Measurements from ENCODE around the gene ARAP1.
A peak's percentile ranks its signal among the peaks of the same experiment; 100 is the strongest.

Gene ARAP1

DNA sequence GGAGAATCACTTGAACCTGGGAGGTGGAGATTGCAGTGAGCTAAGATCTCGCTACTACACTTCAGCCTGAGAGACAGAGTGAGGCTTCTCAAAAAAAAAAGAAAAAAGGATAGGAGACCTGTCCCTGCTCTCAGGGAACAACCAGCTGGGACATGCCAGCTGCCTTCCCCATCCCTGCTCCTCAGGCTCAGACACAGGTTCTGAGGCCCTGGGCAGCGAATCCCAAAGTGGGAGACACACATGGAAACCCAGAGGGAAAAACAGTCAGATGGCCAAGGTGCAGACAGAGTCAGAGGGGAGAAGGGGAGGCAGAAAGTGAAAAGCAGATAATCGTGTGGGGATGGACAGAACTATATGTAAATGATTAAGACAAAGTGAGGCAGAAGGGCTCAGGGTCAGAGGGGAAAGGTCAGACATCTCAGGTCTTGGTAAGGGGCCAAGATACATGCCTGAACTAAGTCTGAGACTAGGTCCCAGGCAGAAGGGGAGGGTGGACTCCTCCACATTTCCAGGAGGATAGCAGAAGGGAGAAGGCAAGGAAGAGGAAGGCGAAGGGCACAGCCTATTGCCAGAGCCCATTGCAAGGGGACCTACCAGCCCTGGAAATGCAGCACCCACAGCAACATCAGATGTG lies 27.4 kb upstream of the ARAP1 start:
- no peak for DNase-seq (ENCODE audit: low read depth)

DNA sequence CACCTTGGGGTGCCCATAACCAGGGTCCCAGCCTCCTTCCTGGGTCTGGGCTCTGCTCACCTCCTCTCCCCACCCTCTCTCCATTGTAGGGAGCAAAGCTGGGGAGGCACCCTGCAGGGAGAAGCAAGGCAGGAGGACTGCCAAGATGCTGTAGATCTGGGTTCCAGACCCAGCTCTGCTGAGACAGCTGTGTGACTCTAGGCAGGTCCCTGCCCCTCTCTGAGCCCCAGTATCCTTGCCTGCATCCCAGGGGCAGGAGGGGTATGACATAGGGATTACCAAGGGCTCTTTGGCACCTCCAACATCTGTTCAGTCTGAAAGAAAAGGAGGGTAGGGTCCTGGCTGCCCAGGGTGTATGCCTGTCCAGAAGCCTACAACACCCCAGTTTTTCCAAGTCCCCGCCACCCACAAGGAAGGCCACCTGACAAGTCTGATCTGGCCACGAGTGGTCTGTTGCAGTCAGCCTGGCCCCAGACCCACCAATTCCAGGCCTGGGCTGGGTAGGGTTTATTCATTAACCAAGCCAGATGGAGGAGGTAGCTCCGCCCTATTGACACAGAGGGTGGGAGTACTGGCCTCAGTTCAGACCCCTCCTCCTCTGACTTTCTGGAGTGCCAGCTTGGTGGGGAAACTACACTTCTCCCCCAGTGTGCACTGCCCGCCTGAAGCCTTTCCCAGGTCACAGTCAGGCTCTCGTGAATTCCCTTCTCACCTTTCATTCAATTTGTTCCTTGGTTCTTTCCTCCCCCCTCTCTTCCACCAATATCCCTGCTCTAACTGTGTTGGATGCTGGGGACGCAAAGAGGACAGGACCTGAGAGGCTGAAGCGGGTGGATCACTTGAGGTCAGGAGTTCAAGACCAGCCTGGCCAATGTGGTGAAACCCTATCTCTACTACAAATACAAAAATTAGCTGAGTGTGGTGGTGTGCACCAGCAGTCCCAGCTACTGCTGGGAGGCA lies 26.6 kb upstream of the ARAP1 start:
- no peak for DNase-seq (ENCODE audit: low read depth)

DNA sequence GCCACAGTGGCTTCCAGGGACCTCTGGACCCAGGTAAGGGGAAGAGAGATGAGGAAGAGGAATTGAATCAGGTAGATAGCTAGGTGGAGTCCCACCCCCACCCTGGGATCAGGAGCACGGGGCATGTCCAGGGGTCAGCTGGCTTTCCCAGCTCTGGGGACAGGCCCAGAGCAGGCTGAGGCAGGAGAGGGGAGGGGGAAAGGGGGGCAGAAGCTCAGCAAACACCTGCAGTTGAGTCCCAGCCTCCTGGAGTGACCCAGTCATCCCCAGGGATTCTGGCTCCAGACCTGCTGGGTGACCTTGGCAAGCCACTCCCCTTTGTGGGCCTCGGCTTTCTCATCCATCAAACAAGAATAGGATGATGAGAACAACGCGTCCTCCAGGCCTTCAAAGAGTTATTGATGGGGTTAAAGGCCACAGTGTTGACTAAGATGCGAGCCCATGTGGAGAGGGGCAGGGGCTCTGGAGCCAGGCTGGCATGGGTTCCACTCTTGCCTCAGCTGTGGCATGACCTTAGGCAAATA lies 25.6 kb upstream of the ARAP1 start:
- no peak for DNase-seq (ENCODE audit: low read depth)

DNA sequence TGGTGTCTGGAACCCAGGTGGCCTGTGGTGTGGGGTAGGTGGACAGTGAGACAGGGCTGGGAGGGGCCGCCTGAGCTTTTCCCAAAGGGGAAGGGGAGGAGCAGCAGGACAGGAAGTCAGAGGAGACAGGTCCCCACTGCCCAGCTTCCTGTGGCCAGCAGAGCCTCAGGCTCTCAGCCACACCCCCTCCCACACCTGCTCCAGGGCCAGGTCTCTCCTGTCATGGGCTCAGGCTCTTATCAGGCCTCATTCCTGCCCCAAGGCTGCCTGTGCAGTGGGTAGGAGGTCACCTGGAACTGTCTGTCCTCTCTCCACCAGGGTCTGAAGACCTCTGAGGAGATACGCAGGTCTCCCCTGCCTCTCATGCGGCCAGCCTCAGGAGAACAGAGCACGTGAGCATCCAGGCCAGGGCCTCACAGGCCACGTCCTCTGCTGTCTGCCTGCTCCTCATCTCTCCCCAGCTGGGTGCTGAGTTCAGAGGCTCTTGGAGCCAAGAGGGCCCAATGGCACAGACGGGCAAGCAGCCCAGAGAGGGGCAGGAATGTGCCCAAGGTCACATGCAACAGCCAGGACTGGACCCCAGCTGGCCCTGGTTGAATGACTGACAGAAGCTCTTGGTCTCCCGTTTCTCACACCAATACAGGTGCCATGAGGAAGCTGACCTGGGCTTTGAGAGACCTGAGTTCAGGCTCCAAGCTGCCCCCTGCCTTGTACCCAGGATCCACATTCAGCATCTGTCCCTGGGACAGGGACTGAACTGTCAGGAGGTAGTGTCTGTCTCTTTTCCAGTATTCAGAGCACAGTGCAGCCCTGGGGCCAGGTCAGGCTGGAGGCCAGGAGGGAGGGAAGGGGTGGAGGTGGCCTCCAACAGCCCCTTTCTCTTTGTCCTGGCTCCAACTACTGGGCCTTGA lies 24.9 kb upstream of the ARAP1 start:
- DNase-seq (ENCODE audit: low read depth) = peak; percentile 48

DNA sequence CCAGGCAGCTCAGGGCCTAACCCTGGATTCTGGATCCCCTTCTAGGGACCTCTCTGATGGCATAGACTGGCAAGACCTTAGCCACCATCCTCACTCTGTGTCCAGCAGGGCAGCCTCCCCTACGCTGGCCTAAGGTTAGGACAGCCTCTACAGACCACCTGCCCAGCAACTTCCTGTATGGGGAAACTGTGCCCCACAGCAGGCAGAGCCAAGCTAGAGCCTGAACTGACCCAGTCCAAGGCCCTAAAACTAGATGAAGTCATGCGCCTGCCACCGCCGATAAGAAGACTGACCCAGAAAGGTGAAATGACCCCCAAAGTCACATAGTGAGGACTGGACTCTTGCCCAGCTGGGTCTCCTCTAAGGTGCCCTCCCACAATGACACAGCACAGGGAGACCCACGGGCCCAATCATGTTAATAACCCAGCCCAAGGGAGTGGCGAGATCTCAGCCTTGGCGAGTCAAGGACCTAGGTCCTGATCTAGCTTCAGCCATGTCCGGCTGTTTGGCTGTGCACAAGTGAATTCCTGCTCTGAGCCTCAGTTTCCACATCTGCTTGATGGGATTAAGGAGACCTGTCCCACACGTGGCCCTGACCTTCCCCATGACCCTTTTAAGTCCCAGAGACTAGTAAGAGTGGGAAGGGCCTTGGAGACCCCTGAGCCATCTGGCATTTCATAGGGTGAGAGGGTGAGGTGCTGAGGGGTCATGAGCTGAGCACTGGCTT lies 24.1 kb upstream of the ARAP1 start:
- DNase-seq (ENCODE audit: low read depth) = no peak

DNA sequence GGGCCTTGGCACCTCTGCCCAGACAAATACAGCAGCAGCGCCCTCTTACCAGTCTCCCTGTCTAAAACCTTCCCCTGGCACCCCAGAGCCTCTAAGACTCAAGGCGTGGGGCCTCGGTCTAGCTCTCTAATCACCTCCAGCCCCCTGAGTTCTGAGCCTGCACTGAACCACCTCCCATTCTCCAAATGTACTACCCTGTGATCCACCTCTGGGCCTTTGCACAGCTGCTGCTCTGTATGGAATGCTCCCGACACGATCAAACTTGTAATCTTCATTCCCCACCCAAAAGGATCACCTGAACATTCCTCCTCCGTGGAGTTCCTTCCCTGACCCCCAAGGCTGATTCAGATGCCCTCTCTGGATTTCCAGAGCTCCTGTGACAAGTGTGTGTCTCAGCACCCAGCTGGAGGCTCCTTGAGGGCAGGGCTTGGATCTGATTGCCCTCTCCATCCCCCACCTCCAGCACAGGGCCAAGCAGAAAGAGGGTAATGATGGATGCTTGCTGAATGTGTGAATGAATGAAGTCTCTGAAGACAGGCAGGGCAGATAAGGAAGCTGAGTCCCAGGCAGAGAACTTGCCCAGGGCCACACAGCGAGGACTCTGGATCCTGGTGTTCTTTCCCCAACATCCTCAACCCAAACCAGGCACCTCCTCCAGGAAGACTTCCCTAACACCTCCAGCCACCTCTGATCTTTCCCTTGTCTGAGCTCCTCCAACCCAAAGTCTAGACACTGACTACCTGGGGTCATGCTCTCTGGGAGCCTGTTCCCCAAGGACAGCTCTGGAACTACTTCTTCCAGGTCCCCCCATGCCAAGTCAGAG lies 23.3 kb upstream of the ARAP1 start:
- no peak for DNase-seq (ENCODE audit: low read depth)

DNA sequence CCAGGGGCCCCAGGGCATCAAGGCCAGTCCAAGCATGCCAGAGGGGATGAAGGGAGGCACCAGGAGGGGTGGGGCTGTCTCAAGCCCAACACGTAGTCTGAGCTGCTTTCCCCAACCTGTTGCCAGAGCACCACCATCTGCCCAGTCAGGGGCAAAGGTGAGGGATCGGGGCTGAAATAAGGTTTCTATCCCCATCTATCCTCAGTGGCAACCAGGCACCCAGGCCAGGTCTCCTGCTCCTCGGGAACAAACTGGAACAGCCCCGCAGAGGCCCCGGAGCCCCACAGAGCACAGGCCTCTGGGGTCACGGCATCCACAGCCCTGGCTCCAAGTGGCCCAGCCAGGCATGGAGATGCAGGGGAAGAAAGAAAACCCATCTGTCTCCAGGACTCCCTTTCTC lies 22.3 kb upstream of the ARAP1 start:
- DNase-seq (ENCODE audit: low read depth) = no peak

DNA sequence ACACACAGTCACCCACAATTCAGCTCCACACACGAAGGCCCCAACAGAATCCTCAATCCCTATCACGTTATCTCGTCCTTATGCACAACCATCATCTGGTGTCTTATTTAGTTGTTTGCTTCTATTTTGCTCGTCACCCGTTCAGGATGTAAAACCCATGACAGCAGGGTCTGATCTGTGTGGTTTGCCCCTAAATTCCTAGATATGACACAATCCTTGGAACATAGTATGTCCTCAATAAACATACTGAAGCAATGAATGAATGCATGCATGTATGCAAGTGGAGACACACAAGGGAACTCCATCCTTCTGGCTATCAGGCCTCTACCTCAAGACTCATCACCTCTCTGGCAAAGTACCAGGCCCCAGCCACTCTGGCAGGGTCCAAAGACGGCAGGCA lies 21.5 kb upstream of the ARAP1 start:
- DNase-seq (ENCODE audit: low read depth) = no peak

DNA sequence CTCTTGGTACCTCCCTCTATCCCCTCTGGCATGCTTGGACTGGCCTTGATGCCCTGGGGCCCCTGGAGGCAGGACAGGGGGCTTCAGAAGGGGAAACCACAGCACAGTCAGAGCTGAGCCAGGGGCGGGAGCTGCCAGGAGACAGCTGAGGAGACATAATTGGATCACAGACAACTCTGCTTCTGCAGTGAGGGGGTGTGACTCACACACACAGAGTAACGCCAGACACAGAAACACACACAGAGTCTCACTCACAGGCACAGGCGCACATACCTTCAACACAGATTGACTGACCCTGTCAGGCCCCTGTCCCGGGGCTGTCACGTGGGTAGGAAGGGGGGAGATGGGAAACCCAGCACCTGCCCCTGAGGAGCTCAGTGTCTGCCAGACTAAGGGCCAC lies 21.1 kb upstream of the ARAP1 start:
- no peak for DNase-seq (ENCODE audit: low read depth)

DNA sequence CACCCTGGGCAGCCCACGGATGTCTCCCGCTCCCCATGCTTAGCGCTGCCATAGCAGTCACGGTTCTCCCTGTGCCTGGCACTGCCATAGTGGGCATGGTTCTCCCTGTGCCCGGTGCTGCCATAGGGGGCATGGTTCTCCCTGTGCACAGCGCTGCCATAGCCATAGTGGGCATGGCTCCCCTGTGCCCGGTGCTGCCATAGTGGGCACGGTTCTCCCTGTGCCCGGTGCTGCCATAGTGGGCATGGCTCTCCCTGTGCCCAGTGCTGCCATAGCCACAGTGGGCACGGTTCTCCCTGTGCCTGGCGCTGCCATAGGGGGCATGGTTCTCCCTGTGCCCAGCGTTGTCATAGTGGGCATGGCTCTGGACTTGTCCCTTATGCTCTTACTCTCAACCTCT lies 19.9 kb upstream of the ARAP1 start:
- no peak for DNase-seq (ENCODE audit: low read depth)

DNA sequence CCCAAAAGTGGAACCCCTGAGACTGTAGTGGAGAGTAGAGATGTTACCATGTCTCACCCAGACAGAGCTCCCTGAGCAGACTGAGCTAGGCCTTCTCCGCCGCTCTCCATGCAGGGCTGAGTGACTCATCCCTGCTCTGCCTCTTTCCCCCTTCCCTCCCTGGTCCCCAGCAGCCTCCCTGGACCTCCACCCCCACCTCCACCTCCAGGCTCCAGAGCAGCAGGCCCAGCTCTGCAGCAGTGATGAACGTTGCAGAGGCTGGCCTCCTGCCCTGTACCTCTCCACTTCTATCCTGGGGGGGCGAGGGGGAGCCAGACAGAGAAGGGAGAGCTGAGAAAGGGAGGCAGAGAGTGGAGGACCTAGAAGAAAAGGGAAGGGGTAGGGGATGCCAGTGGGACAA lies 19.3 kb upstream of the ARAP1 start:
- no peak for DNase-seq (ENCODE audit: low read depth)

DNA sequence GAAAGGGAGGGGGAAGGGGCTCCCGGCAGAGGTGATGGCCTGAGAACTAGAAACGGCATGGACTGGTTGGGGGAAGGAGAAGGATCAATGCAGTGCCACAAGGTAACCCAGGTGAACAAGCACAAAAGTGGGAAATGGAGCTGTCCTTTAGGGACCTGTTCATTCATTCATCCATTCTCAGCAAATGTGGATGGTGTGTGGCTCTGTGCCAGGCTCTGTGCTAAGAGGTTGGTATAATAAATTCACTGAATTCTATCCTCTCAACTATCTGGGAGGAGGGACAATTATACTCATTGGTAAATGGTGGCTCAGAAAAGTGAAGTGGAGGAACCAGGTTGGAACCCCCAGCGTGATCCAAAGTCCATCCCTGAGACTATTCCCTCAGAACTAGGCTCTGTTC lies 18.6 kb upstream of the ARAP1 start:
- DNase-seq (ENCODE audit: low read depth) = no peak

DNA sequence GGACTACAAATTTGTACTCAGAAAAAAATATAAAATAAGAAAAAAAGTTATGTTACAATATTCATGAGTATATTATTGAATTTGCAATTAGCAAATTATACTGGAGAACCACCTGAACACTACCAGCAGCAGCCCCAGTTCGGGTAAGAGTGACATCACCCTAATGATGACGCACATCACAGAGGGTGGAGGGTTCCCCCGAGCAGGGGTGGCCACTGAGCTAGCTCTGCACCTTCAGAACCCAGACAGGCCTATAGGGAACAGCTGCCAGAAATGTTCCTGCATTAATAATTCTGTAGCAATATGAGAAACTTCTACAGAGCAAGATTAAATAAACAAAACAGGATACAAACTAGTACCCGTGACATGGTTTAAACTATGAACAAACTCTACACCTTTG lies 17.5 kb upstream of the ARAP1 start:
- no peak for DNase-seq (ENCODE audit: low read depth)

DNA sequence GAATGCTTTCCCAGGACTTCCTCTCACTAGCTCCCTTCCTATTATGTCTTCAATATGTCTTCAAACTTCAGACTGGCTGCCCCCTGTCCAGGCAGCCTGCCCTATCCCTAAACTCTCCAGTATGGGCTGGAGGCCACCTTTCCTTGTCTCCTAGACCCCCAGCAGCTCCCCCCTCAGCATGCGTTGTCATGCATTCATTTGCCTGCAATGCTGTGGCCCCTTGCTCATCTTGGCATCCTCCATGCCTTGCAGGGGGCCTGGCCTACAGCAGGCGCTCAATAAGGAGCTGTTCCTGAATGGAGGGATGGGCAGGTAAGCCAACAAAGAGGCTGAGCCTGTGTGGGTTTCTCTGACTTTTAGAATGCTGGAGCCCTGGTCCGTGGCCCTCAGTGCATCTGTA lies 16.4 kb upstream of the ARAP1 start:
- no peak for DNase-seq (ENCODE audit: low read depth)

DNA sequence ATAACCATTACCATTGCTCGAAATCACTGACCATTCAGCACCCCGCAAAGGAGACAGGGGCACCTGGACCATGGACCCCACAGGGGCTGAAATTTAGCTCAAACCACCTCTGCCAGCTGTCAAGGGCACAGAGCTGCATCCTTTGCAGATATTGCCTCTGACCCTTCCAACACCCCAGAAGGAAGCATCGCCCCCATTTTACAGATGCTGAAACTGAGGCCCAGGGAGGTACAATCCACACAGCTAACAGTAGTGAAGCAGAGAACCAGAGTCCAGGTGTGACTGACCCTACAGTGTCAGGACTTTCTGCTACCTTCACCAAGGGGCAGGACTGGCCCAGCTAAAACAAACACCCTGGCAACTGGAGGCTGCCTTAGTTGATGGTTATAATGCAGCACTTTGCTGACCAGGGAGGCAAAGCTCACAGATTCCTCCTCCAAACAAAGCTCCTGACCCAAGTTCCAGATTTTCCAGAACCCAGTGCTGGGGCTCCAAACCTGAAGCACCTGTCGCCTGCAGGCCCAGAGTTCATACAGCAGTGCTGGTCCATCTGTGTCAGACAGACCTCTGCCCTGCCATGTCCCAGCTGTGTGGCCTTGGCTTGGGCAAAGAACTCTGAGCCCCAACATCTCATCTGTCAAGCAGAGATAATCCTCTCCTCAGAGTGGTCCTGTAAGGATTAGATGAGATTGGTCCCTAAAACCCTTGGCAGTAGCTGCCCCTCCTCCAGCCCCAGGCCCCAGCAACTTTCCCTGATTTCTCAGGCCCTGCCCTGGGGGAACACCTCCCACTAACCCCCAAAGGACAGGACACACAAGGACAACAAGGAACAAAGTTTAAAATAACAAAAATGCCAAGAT lies 15.2 kb upstream of the ARAP1 start:
- DNase-seq (ENCODE audit: low read depth) = no peak

DNA sequence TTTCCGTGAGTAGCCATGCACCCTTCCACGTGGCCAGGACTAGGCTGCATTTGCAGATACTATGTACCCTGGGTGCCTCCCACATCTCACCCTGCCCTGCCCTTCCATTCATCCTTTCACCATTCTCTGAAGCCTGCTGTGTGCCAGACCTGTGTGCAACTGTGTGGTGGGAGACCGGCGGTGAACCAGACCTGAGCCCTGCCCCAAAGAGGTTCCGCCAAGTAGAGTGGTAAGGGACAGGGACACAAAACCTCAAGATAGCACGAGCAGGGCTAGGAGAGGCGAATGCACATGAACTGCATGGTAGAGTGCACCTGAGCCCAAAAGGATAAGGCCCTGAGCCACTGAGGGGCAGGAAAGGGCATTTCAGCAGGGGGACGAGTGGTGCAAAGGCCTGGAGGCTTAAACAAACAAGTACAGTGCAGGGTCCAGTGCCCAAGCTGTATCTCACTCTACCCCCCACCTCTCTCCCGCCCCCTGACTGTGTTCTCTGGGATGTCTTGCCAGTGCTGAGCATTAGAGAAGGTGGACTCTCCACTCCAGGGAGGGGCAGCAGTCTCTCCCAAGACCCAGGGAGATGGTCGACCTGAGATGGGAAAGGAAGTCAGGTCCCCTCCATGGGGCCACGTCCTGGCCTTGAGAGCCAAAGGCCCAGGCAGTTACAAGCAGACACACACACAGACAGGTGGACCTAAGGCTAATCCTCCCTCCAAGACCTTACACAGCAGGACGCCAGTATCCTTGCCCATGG lies 14.1 kb upstream of the ARAP1 start:
- no peak for DNase-seq (ENCODE audit: low read depth)

DNA sequence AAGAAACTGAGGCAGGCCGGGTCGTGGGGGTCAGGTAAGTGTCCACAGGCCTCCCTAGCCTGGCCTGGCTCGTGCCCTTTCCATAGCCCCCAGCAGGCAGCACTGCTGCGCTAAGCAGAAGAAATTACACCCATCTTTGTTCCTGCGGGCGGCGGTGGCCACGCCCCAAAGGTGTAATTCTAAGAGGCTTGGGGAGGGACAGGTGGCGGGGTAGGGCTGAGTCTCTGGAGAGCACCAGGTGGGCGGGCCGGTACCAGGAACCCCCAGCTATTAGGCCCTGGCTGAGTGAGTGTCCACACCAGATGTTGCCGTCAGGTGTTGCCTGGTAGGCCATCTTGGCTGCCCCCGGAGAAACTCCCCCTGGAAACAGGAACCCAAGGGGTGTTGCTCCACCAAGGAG lies 12.3 kb upstream of the ARAP1 start:
- no peak for DNase-seq (ENCODE audit: low read depth)

DNA sequence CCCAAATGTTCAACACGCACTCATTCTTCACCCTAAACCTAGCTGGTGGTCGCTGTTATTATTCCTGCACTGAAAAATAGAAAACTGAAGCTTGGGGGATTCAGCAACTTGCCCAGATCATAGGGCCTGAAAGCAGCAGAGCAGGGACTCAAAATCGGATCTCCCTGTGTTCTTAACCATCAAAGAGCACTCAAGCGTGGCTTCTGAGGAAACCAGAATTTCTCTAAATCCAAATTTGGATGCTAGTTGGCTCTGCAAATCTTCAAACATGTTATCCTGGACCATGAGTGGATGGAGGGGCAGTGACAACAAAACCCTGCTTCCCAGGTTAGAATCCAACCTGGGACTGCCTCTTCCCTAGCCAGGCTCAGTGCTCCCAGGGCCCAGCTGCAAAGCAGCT lies 11.6 kb upstream of the ARAP1 start:
- DNase-seq (ENCODE audit: low read depth) = no peak

Data from CMK (cell line).